PC-9 (cell line): ENCODE results near the gene PCK2. TPM values are rescaled to one million over a fixed set of nuclear protein-coding genes. Genes with fewer than 3 reads are reported as not detected.

ENCODE experiments used
- BruUV-seq: library from RNA; stranded (reverse); fragments of 400-500 nt; replicated peaks from 2 replicates; lab custom pipeline; 2021; lab: Mats Ljungman, UMichigan
- CTCF ChIA-PET: fragments of 300-600 bp; sonication (Branson Sonifier 250); formaldehyde crosslinking; loops from one replicate; lab custom pipeline; 2022; ENCODE audit warnings: antibody characterized with exemption; lab: Charles Lee
- POLR2A ChIA-PET: fragments of 300-600 bp; sonication (Branson Sonifier 250); formaldehyde crosslinking; loops from one replicate; lab custom pipeline; 2022; ENCODE audit warnings: antibody characterized with exemption; ENCODE audit not compliant: unreplicated experiment; lab: Charles Lee
- DNase-seq, 2 experiments: peaks; one replicate each; pipeline versions ENCODE4 v3.0.0 to v3.0.0-alpha.2; 2015 to 2022; ENCODE audit warnings: mixed read lengths in 1 of 2
- H2AFZ ChIP-seq: fragments of 200-600 bp; sonication (generic); 2 replicates; pipeline ENCODE4 v1.8.1; 2017; ENCODE audit warnings: antibody characterized with exemption
- H3F3A ChIP-seq: fragments of 200-600 bp; sonication (generic); 2 replicates; pipeline ENCODE4 v1.8.1; 2017; ENCODE audit warnings: antibody characterized with exemption, mild to moderate bottlenecking, low read depth; ENCODE audit not compliant: insufficient read depth
- H3K27ac ChIP-seq: fragments of 200-600 bp; sonication (generic); 2 replicates; pipeline ENCODE4 v1.6.1; 2016; ENCODE audit warnings: mixed run types
- H3K27me3 ChIP-seq: fragments of 200-600 bp; sonication (generic); 2 replicates; pipeline ENCODE4 v1.6.1; 2016; ENCODE audit warnings: low read depth, mixed run types; ENCODE audit not compliant: insufficient read depth
- H3K36me3 ChIP-seq: fragments of 200-600 bp; sonication (generic); 2 replicates; pipeline ENCODE4 v1.6.1; 2016; ENCODE audit warnings: low read depth, mixed run types
- H3K4me1 ChIP-seq: fragments of 200-600 bp; sonication (generic); replicated peaks from 2 replicates; pipeline ENCODE4 v1.6.1; 2016; ENCODE audit warnings: mixed run types; ENCODE audit not compliant: insufficient read depth
- H3K4me2 ChIP-seq: fragments of 200-600 bp; sonication (generic); 2 replicates; pipeline ENCODE4 v1.6.1; 2017; ENCODE audit warnings: mixed run types
- H3K4me3 ChIP-seq: fragments of 200-600 bp; sonication (generic); 2 replicates; pipeline ENCODE4 v1.6.1; 2016; ENCODE audit warnings: mixed run types
- H3K79me2 ChIP-seq: fragments of 200-600 bp; sonication (generic); 2 replicates; pipeline ENCODE4 v1.6.1; 2017; ENCODE audit warnings: low read depth, mixed run types
- H3K9me2 ChIP-seq: fragments of 200-600 bp; sonication (generic); 2 replicates; pipeline ENCODE4 v1.8.1; 2017; ENCODE audit warnings: mild to moderate bottlenecking; ENCODE audit not compliant: insufficient read depth
- H3K9me3 ChIP-seq: fragments of 200-600 bp; sonication (generic); 2 replicates; pipeline ENCODE4 v1.8.1; 2016; ENCODE audit warnings: low read depth; ENCODE audit not compliant: insufficient read depth
- H4K20me1 ChIP-seq: fragments of 200-600 bp; sonication (generic); 2 replicates; pipeline ENCODE4 v1.8.1; 2017; ENCODE audit not compliant: insufficient read depth
- EZH2 ChIP-seq: fragments of 200-600 bp; sonication (generic); IDR thresholded peaks from 2 replicates; pipeline ENCODE4 v1.8.0; 2017; ENCODE audit warnings: antibody characterized with exemption, low read depth
- intact Hi-C: fragments of 100-400 bp; cut with micrococcal nuclease; formaldehyde crosslinking; loops from one replicate; pipeline ENCODE4 v1.10.0; 2022; ENCODE audit not compliant: unreplicated experiment
- total RNA-seq: library from RNA; stranded (reverse); gene quantifications from 2 replicates; pipeline ENCODE4 v1.2.3, GENCODE V29; 2021
- TF ChIP-seq, protein P1 (sequence below): fragments of 200-600 bp; sonication (generic); conservative IDR thresholded peaks from 2 replicates; pipeline ENCODE4 v1.6.1; 2017; ENCODE audit warnings: mixed run types, antibody characterized with exemption, mild to moderate bottlenecking, moderate library complexity

The PCK2 gene
- total RNA-seq, 1 experiment from 2014 or later: 77.4 TPM

DNA sequence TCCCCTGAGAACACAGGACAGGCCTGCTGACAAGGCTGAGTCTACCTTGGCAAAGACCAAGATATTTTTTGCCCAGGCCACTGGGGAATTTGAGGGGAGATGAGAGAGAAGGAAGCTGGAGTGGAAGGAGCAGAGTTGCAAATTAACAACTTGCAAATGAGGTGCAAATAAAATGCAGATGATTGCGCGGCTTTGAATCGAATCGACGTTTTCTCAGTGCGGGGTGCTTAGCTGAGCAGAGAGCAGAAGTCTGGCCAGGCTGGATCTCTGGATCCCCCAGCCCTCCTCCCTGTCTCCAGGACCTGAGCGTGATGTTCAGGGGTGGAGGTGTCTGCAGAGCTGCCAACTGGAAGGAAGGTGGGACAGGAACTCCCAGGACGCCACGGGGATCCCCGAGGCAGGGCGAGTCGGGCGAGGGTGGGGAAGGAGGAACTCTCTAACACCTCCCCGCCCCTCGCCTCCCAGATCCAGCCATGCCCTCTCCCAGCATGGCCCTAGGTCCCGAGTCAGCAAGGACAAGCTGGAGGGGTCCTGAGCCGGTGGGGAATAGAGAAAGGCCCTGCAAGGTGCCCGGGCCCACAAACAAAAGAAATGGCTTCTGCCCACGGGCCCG lies 42.8 kb upstream of the PCK2 start:
- H3K27ac ChIP-seq: no peak overlapping the region
- no peaks in the 10 kb centered on the region for H3K9me3 ChIP-seq
- H2AFZ ChIP-seq: peak overlapping the region; percentile 74
- ChIA-PET POLR2A (interaction anchor here (0.5 to 0.7 kb wide), 2 partner anchors 74 to 81 kb away, joined by 3 to 18 read pairs; no protein-coding TSS in a partner anchor), CTCF (no interaction called here)
- no peak for TF ChIP-seq EZH2
- TF ChIP-seq, protein P1, sequence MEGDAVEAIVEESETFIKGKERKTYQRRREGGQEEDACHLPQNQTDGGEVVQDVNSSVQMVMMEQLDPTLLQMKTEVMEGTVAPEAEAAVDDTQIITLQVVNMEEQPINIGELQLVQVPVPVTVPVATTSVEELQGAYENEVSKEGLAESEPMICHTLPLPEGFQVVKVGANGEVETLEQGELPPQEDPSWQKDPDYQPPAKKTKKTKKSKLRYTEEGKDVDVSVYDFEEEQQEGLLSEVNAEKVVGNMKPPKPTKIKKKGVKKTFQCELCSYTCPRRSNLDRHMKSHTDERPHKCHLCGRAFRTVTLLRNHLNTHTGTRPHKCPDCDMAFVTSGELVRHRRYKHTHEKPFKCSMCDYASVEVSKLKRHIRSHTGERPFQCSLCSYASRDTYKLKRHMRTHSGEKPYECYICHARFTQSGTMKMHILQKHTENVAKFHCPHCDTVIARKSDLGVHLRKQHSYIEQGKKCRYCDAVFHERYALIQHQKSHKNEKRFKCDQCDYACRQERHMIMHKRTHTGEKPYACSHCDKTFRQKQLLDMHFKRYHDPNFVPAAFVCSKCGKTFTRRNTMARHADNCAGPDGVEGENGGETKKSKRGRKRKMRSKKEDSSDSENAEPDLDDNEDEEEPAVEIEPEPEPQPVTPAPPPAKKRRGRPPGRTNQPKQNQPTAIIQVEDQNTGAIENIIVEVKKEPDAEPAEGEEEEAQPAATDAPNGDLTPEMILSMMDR: no peak
- BruUV-seq: no TSS peak
- H3K4me1 ChIP-seq: no peaks in the 10 kb centered on the region
- H3K79me2 ChIP-seq: no peaks in the 10 kb centered on the region
- peak overlapping the region; percentile 57; the same call in 1 of the 2 replicates for H3K4me3 ChIP-seq
- no peak for DNase-seq
- H3K27me3 ChIP-seq: peaks cover 25% of the 10 kb centered on the region
- H3F3A ChIP-seq: no peaks in the 10 kb centered on the region
- H4K20me1 ChIP-seq: no peaks in the 10 kb centered on the region
- no peaks in the 10 kb centered on the region for H3K9me2 ChIP-seq
- intact Hi-C loops: no loop called here
- H3K36me3 ChIP-seq: no peaks in the 10 kb centered on the region
- peak overlapping the region; percentile 79 for H3K4me2 ChIP-seq

DNA sequence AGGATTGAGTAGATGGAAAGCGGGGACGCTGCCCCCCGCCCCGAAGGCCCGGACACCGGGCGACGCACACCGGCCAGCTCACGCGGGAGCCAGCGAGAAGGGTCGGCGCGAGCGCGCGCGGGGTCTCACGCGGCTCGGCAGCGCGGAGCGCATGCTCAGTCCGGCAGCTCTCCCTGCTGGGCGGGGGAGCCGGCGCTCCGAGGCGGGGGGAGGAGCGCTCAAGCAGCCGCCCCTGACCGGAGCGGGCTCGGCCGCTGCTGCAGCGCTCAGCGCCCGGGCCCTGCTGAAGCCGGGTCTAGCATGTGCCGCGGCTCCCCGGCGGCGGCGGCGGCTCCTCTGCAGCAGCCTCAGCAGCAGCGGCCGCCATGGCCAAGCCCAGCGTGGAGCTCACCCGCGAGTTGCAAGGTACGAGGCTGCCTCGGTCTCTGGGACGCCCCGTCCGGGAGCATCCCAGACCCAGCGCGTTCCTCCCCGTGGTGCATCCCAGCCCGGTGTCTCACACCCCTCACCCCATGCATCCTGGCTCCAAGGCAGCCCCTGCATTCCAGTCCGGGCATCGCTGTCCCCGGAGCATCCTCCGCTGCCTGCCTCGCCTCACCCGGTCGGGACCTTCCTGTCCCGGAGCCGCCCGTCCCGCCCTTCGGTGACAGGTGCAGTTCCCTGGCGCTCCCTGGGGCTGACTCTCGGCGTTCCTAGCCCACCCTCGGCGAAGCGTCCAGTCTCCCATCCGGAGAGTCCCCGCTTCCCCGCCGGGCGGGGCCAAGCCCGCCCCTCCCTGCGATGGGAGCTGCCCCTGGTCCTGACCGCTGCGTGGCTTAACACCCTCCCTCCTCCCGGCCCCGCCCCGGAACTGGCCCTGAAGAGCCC lies 42.1 kb upstream of the PCK2 start, which contains the start of gene CARMIL3:
CARMIL3 (plus strand) TSS at position 221 of the 867 bp plus-strand sequence; CDS start at position 366, 145 bp downstream.
- ChIA-PET CTCF (interaction anchor here (0.5 to 0.6 kb wide), 2 partner anchors 36 to 703 kb away, joined by 3 to 4 read pairs; no protein-coding TSS in a partner anchor), POLR2A (interaction anchor here (0.5 to 0.7 kb wide), 3 partner anchors 75 to 1075 kb away, joined by 3 to 18 read pairs (median 8); no protein-coding TSS in a partner anchor)
- Histone ChIP-seq H3K27ac (no peak within 1 kb of the TSS), H2AFZ (peak within 1 kb of the TSS; percentile 74), H3K27me3 (peaks cover 31% of the 10 kb centered on the region), H3K4me3 (peak within 1 kb of the TSS; percentile 57; the same call in 1 of the 2 replicates), H3K4me1 (no peaks in the 10 kb centered on the region), H4K20me1 (no peaks in the 10 kb centered on the region), H3K9me3 (no peaks in the 10 kb centered on the region), H3K4me2 (peak within 1 kb of the TSS; percentile 79), H3F3A (no peaks in the 10 kb centered on the region), H3K36me3 (no peaks in the 10 kb centered on the region), H3K9me2 (no peaks in the 10 kb centered on the region), H3K79me2 (no peaks in the 10 kb centered on the region)
- intact Hi-C loops: no loop called here
- TF ChIP-seq, protein P1: no peak
- TF ChIP-seq EZH2: no peak
- BruUV-seq: no TSS peak
- peak in 1 of 2 experiments; percentile 41 for DNase-seq
